Measurements from ENCODE around the gene FAM131B.

FAM131B gene

GRCh38 chr7:143320620-143321019 lies 41.9 kb downstream of the FAM131B start:
- DNase-seq: no peak

DNA sequence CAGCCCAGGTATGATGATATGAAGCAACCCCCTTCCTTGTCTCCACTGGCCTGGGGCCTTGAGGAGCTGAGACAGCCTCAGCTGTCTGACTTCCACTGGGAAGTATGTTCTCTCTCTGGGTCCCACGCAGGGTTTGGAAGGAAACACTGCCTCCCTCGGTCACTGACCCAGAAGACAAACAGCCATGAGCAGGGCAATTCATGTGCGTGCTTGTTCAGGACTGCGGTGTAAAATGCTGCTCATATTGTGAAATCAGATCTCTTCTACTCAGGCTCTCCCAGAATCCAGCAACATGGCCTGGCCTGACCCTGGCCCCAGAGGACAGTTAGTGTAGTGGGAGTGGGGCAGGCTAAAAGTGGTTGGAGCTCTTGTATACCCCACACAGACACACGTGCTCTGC lies 43.9 kb downstream of the FAM131B start:
- no peak for DNase-seq

DNA sequence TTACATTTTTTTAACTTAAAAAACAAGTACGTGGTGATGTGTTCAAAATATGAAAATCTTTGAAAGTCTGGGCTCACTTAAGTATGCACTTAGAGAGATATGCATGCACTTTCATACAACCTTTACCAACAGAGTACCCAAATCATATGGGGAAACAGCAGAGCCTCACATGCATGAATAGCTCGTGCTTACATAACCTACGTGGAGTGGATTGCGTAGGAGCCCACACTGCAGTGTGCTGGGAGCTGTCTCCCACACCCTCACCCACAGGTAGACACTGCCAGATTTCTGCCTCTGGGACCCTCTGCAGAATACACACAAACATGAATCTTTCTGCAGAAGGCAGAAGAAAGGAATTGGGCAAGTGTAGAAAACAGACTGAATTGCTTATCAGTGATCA lies 46.0 kb downstream of the FAM131B start:
- no peak for DNase-seq

- DNase-seq: no peak
Observed at GRCh38 chr7:143315776-143316175, 46.7 kb downstream of the FAM131B start, which contains the start of gene CLCN1. Gene CLCN1 (plus strand): TSS chr7:143316111. CDS start chr7:143316213, 102 bp downstream.

GRCh38 chr7:143314127-143314526 lies 48.4 kb downstream of the FAM131B start:
- no peak for DNase-seq

GRCh38 chr7:143308632-143309031 lies 53.9 kb downstream of the FAM131B start:
- no peak for DNase-seq

- peak; percentile 42 for DNase-seq
Observed at GRCh38 chr7:143305423-143306070, 57.0 kb downstream of the FAM131B start.

DNA sequence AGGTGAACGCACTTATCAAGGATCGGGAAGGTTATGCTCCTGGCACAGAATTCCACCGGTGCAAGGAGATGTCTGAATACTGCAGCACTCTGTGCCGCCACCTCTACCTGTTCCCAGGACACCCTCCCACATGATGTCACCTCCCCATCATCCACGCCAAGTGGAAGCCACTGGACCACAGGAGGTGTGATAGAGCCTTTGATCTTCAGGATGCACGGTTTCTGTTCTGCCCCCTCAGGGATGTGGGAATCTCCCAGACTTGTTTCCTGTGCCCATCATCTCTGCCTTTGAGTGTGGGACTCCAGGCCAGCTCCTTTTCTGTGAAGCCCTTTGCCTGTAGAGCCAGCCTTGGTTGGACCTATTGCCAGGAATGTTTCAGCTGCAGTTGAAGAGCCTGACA lies 57.6 kb downstream of the FAM131B start:
- DNase-seq: no peak

DNA sequence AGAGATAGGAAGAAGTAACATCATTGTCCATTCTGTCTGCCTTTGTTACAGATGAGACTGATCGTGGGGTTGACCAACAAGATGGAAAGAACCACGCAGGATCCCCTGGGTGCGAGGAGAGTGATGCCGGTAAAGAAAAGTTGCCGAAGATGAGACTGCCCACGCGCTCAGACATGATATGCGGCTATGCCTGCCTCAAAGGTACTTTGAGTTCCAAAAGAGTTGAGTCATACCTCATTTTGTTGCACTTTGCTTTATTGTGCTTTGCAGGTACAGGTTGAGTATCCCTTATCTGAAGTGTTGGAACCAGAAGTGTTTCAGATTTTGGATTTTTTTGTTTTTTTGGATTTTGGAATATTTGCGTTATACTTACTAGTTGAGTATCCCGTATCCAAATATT lies 58.8 kb downstream of the FAM131B start:
- DNase-seq: no peak
